CD4-positive, alpha-beta T cell treated with Interleukin-15 for 4 hours (primary cell): Measurements from ENCODE around the gene MTMR4.
"Not testable (repeated sequence)": the region's sequence is repeated elsewhere in the genome, so short reads cannot be mapped to it uniquely, and the experiment has no call there.

Source experiments
- DNase-seq: peaks from one replicate; pipeline ENCODE4 v3.0.0-alpha.2; 2020; ENCODE audit warnings: low spot score

Gene MTMR4

GRCh38 chr17:58525239-58525638 lies 10.8 kb upstream of the MTMR4 start:
- DNase-seq: no peak

DNA sequence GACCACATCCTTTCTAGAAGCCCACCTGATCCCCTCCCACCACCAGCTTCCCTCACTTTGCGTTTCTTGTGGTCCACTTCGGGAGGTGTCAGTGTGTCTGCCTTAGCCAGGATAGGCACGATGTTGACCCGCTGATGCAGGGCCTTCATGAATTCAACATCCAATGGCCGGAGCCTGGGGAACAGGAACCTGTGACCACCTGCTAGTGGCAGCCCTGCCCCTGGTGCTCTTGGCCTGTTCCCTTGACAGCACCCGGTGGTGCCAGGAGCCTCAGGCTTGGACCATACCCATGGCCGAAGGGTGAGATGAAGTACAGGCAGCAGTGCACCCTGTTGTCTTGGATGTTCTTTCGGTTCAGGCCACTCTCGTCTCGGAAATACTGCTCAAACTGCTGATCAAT lies 7.2 kb upstream of the MTMR4 start:
- no peak for DNase-seq

DNA sequence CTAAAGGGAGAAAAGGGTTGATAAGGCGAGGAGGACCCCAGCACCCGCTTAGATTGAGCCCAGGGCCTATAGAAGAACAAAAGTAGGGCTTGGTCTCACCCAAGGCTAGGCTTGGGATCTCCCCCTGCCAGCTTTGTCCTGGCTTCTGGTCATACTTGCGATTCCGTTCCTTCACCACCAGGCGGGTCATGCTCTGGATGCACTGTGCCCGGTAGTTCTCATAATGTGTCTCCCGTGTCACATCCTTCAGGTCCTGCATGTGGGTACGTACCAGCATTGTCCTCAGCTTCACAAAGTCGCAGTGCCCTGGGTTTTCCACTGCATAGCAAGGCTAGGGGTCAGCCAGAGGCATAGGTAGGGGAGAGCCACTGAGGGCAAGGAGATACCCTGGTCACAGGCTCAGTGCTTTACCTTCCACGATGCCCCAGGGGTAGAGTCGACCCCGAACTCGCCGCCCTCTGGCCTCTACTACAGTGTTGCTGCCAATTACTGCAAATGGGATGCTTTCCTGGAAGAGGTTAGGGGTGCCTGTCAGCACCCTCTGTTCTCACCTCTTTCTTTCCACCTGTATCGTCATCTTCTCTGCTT lies 6.5 kb upstream of the MTMR4 start:
- no peak for DNase-seq

DNA sequence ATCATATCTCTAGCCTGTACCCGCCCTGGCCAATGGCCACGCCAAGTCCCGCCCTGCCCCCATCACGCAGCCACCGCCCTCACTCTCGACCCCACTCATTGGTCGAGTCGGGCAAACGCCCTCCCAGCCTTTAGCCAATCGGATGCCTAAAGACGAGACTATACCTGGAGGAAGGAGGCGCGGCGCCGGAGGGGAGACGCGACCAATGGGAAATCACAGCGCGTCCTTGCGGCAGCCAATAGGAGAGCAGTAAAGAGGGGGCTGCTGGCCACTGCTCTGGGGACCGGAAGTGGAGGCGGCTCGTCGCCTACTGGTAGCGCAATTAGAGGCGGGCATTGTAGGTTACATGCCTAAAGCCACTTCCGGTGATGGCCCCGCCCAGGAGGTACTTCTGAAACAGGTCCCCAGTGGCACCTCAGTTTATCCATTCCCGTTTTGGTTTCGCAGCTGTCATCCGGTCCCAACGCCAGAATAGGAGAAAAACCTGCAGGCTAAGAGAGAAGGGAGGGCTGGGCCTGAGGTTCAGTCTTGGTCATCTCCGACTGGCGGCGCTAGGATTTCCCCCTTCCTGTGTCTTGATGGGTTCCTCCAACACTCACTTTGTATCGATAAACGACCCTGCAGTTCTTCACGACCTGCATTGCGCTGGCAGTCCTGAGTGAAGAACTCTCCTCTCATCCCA lies 3.6 kb upstream of the MTMR4 start:
- peak; percentile 100 for DNase-seq

DNA sequence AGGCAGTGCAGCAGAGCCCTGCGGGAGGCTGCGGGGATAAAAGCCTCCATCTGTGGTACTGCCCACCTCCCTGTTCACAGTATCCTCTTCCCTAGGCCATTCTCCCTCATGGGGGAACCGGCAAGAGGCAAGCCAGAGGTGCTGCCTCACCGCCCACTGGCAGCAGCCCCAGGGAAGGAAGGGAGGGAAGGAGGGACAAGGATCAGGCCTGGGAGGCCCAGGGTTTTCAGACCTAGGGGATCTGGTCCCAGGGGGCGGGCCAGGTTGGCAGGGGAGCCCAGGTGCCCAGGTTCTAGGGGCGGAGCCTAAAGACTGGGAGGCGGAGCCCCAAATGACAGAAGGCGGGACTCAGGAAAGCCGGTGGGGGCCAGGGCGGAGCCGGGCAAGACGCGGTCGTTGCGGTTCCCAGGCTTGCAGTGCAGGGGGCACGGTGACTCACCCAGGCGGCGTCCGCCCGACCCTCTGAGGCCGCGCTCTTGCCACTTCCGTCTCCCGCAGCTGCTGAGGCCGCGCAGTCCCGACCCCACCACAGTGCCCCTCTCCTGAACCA lies 3.0 kb upstream of the MTMR4 start:
- DNase-seq: no peak

DNA sequence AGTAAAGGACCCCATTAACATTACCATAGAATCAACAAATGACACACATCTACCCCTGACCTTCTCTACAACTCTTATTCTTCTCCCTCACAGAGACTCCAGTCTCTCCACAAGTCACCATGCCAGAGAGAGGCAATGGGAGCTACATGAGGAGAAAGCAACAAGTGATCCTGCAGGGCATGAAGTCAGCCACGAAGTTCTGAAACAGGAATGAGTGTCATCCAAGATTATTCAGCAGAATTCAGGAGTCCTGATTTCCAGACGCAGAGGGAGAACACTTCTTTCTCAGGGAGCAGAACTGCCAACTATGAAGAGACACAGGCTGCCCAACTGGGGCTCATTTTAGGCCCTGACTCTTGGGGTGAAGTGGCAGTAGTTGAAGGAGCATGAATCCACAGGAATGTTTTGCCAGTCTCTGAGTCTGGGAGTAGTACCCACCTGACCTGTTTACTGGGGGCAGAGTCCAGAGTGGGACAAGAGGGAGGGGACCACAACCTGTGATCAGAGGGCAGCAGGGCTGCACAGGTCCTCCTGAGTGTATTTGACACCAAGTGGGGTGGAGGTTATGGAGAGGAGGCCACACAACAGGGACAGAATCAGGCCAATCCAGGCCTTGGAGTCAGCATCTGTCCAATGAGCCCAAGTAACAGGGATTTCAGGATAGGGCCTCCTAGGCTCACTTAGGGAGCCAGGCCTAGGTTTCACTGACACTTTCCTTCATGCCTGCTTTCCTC lies 2.4 kb upstream of the MTMR4 start:
- DNase-seq: no peak

DNA sequence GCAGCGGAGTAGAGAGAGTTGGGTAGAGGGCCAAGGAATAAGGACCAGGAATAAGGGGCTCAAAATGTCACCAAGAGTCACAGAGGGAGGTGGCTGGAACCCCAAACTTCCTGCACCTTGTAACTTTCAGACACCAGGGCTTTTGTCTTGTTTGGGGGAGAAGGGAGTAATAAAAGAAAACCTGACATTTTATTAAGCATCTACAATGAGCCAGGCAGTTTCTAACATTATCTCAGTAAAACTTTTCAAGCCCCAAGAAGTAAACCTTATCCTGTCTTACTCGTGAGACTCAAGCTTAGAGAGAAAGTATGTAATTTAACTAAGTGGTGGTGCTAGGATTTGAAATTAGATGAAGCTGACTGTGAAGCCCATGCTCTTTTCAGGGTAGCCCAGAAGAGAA lies 848 bp upstream of the MTMR4 start:
- DNase-seq: no peak

GRCh38 chr17:58514770-58515157 lies 326 bp upstream of the MTMR4 start:
- no peak for DNase-seq

- DNase-seq: peak; percentile 15
Observed at GRCh38 chr17:58513267-58513964, 1.0 kb downstream of the MTMR4 start.

- DNase-seq: no peak
Observed at GRCh38 chr17:58510075-58510474, 4.4 kb downstream of the MTMR4 start.

GRCh38 chr17:58508341-58509067 lies 5.9 kb downstream of the MTMR4 start:
- DNase-seq: no peak

DNA sequence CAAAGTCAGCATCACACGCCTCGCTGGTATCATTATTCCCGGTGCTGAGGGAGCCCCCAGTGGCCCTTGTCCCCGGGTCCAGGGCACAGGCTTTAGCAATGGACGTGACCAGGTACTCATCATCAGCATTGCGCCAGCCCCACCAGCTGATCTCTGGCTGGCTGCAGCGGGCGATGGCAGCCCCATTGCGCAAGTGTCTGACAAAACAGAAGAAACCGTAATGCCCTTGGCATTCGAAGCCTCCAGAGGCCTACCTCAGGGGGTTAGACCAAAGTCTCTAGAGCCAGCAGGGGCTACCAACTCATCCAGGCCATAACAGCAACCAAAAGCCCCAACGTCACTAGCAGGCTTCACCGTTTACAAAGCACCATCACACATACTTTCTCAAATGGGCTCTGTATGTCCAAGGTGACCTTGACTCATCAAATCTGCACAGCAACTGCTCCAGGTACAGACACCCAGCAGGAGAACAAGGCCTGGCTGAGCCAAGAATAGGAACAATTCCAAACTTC lies 7.3 kb downstream of the MTMR4 start:
- DNase-seq: no peak

DNA sequence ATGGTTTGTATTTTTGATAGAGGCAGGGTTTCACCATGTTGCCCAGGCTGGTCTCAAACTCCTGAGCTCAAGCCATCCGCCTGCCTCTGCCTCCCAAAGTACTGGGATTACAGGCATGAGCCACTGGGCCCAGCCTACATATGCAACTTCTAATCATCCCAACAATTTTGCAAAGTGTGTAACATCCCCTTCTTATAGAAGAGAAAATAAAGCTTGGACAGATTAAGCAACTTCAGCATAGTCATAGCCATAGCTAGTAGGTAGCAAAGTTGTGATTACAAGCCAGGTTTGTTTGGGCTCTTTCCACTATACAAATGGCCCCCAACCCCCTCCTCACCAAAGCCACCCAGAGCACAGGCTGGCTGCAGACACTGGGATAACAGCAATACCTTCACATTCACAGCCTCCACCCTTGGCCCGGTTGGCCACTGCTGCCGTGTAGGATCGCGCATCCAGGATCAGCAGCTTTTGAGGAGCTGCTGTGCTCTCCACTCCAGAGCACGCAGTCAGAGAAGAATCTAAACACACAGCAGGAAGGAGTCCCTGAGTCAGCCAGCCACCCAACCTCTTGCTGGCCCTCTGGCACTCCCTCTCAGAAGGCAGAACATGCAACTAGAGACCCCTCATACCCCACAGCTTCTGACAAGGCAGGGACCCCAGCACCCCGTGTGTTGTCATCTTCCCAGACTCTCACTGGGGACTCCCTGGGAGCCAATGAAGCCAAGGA lies 7.9 kb downstream of the MTMR4 start:
- DNase-seq: no peak

GRCh38 chr17:58504826-58505351 lies 9.5 kb downstream of the MTMR4 start:
- DNase-seq: no peak

DNA sequence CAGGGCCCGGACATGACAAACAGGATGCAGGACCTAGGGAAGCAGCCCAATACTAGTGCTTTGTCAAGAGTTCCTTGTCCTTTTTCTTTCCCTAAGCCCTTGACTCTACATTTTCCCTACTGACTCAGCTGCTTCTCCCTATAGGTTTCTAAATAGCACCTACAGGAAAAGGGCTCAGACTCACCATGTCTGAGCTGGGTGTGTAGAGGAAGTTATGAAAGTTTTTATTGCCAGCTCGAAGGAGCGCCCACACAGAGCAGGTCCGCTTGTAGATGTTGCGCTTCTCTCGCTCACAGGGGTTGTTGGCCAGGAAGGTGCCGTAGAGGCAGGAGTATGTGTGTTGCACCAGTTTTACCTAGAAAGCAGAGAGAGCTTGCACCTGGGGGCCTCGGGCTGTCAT lies 10.6 kb downstream of the MTMR4 start:
- DNase-seq: no peak

- DNase-seq: not testable (repeated sequence)
Observed at GRCh38 chr17:58503134-58503533, 11.3 kb downstream of the MTMR4 start.

- DNase-seq: no peak
Observed at GRCh38 chr17:58501451-58501850, 13.0 kb downstream of the MTMR4 start.

DNA sequence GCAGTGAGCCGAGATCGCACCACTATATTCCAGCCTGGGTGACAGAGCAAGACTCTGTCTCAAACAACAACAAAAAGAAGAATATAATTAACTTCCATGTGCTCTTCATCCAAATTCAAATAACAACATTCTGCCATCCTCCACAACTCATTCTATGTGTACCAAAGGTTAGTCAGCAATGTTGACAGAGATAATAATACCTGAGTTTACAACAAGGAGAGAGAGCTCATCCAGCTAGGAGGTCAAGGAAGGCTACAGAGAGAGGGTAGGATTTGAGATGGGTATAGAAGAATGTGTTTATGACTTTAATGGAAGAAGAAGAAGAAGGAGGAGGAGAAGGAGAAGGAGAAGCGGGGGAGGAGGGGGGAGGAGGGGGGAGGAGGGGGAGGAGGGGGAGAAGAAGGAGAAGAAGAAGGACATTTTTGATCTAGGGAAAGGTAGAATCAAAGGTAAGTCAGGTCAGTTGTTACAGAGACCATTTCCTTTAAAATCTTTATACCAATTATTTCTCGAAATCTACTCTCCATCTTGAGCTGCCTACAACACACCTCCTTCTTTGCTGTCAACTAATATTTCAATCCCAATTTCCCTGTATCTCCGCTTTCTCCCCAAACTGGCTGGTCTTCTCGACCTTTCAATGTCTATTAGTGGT lies 16.1 kb downstream of the MTMR4 start:
- DNase-seq: no peak

- no peak for DNase-seq
Observed at GRCh38 chr17:58493506-58493905, 20.9 kb downstream of the MTMR4 start.
